Measurements from ENCODE around the gene PRSS33. TPM values are rescaled to one million over a fixed set of nuclear protein-coding genes. Genes with fewer than 3 reads are reported as not detected.

Gene PRSS33
- total RNA-seq, 1 donor from 2014 or later: 0.39 TPM

GRCh38 chr16:2782583-2783351 lies 4.6 kb downstream of the PRSS33 start:
- TF ChIP-seq CTCF (conservative IDR thresholded peaks at IDR 0.05): peak; percentile 27
- Mint-ChIP-seq H3K36me3 (no peaks in the 10 kb centered on the region), H3K9me3 (no peaks in the 10 kb centered on the region), H3K4me1 (ENCODE audit: unreplicated experiment) (peaks cover 13% of the 10 kb centered on the region), H3K27me3 (no peaks in the 10 kb centered on the region), H3K4me3 (no peak overlapping the region), H3K27ac (peak overlapping the region; percentile 58)
- no peak for DNase-seq (ENCODE audit: extremely low spot score, unreplicated experiment)

- no peak for DNase-seq (ENCODE audit: extremely low spot score, unreplicated experiment)
- Mint-ChIP-seq H3K4me3 (peak overlapping the region; percentile 71), H3K27me3 (peaks cover 3% of the 10 kb centered on the region), H3K9me3 (no peaks in the 10 kb centered on the region), H3K4me1 (ENCODE audit: unreplicated experiment) (peaks cover 19% of the 10 kb centered on the region), H3K27ac (peak overlapping the region; percentile 64), H3K36me3 (peaks cover 4% of the 10 kb centered on the region)
- no peak for TF ChIP-seq CTCF (conservative IDR thresholded peaks at IDR 0.05)
These were observed 7.1 kb downstream of the PRSS33 start for GRCh38 chr16:2779978-2780898.

- Mint-ChIP-seq H3K9me3 (no peaks in the 10 kb centered on the region), H3K4me1 (ENCODE audit: unreplicated experiment) (peaks cover 19% of the 10 kb centered on the region), H3K36me3 (peaks cover 4% of the 10 kb centered on the region), H3K27me3 (peaks cover 3% of the 10 kb centered on the region), H3K27ac (peak overlapping the region; percentile 99), H3K4me3 (peak overlapping the region; percentile 71)
- no peak for TF ChIP-seq CTCF (conservative IDR thresholded peaks at IDR 0.05)
- DNase-seq (ENCODE audit: extremely low spot score, unreplicated experiment): no peak
These were observed 8.0 kb downstream of the PRSS33 start for GRCh38 chr16:2779151-2779920.

- Mint-ChIP-seq H3K9me3 (no peaks in the 10 kb centered on the region), H3K27ac (peak overlapping the region; percentile 99), H3K27me3 (peaks cover 3% of the 10 kb centered on the region), H3K4me1 (ENCODE audit: unreplicated experiment) (peaks cover 19% of the 10 kb centered on the region), H3K4me3 (peak overlapping the region; percentile 95), H3K36me3 (peaks cover 4% of the 10 kb centered on the region)
- no peak for TF ChIP-seq CTCF (conservative IDR thresholded peaks at IDR 0.05)
- DNase-seq (ENCODE audit: extremely low spot score, unreplicated experiment): no peak
These were observed 8.8 kb downstream of the PRSS33 start for GRCh38 chr16:2778630-2778958.

GRCh38 chr16:2777903-2778629 lies 9.3 kb downstream of the PRSS33 start:
- DNase-seq (ENCODE audit: extremely low spot score, unreplicated experiment): no peak
- peaks cover 3% of the 10 kb centered on the region for H3K27me3 Mint-ChIP-seq
- H3K36me3 Mint-ChIP-seq: peaks cover 5% of the 10 kb centered on the region
- H3K4me1 Mint-ChIP-seq (ENCODE audit: unreplicated experiment): peaks cover 19% of the 10 kb centered on the region
- H3K4me3 Mint-ChIP-seq: peak overlapping the region; percentile 95
- no peaks in the 10 kb centered on the region for H3K9me3 Mint-ChIP-seq
- no peak for TF ChIP-seq CTCF (conservative IDR thresholded peaks at IDR 0.05)
- peak overlapping the region; percentile 99 for H3K27ac Mint-ChIP-seq

Measured in type B pancreatic cell (in vitro differentiated cells).